T1000 (cell line): Measurements from ENCODE around the gene KCND2.

ENCODE experiments used
- DNase-seq: peaks from one replicate; lab custom pipeline; 2025; ENCODE audit warnings: mixed read lengths; lab: John Stamatoyannopoulos, UW

The KCND2 gene

DNA sequence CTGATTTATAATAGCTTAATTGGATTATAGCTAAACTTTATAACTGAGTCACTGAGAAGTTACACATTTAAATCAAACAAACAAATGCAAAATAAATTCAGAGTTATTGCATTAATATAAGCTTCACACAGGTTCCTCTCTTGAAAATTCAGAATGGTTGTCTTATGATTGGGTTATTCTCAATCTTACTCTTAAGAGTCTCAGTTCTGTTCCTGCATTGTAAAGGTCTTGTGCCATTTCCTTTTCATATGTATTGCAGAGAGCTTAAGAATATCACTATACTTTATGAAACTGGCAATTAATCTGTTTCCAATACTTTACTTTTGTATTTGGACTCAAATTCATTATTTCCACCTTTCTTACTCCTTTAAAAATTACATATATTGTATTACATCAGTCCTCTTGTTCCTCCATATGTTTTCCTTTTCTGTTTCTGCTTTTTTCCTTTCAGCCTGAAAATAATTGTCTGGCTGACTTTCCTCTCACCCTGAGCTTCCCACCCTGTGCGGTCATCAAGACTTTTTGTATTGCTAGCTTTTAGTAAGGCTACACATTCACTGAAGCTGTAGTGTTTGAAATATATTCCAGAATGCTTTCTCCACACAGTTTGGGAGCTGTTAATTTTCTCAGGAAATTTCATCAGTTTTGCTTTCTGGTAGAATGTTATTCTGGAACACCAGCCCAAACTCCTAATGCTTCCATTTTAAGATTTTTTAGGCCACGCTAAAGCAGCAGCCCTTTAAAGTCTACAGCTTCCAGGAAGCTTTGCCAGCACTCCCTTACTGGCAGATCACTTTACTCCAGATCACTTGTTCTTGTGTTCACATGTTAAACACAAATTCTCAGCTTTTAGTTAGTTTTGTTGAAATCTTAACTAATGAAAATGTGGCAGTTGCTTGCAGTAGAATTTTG lies 139.4 kb downstream of the KCND2 start:
- no peak for DNase-seq

DNA sequence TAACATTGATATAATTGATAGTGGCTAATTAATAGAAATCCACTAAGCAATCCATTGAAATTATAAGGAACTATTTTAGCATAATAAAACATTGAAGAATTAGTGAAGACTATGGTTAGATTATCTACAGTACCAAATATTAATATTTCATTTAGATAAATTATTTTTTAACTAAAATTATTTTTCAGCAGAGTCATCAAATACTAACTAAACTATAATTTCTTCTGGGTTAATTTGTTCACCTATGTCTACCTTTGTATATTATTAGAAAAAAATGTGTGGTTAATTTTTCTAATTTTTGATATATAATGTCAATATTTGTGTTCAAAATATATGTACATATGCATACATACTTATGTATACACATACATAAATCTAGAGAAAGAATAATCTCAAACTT lies 140.2 kb downstream of the KCND2 start:
- DNase-seq, result no peak

DNA sequence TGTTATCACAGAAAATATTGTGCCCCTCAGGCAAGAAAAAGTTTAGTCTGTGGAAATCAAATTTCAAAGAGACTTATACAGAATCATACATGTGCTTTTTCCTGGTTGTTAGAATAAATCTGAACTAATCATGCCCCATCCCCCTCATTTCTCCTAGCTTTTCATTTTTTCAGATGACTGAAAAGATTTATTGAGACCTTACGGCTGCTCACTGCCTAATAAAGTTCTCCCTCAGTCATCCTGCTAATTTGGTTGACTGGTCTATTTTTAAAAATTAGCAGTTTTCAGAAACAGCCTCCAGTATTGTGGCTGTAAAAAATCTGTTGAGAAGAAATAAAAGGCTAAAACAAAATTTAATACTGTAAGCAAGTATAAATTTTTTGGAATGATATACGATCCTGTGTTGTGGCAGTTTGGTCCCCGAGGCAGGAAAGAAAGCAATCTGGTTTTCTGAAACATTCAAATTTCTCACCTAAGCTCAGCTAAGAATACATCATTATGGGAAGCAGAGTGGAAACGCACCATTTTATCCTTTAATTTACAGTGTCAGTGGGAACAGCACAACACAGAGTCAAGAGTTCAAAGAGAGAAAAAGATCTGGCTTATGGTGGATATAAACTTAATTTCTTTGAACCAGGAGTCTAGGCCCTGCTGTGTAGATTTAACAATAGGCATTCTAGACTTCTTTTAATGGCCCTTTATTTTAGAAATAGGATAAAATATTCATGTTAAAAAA lies 144.4 kb downstream of the KCND2 start:
- no peak for DNase-seq

DNA sequence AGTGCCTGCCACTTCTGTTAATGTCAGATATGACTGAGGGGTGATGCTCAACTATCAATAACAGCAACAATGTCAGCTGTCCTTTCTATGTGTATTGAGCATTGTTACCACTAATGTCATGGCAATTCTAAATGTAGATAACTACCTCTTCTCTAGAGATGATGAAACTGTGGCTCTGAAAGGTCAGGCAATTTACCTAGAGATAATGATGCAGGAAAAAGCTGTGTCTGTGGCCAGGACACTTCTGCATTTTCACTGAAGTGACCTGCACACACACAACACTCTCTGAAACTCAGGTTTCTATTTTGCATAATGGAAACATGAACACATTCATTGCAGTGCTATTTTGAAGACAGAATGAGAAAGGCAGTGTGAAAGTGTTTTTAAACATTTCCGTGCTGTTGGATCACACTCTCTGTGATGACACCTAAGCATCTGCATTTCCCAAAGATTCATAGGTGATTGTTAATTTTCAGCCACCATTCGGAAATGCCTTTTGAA lies 148.2 kb downstream of the KCND2 start:
- DNase-seq, result no peak

DNA sequence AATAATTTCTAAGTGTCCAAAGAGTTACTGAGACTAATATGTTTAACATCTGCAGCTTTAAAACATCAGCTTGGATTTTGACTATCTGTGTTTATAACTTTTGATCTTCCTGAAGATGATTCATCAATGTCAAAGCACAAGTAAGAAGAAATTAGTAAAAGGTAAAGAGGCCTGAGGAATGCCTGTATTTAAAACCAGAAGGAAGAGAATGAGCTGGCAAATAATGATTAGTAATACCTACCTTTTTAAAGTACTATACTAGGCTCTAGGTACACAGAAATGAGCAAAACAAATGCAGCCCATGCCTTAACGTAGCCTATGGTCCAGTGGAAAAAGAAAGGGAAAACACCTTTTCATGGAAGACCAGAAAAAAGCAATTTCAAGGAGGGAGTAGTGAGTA lies 158.0 kb downstream of the KCND2 start:
- DNase-seq, result no peak

DNA sequence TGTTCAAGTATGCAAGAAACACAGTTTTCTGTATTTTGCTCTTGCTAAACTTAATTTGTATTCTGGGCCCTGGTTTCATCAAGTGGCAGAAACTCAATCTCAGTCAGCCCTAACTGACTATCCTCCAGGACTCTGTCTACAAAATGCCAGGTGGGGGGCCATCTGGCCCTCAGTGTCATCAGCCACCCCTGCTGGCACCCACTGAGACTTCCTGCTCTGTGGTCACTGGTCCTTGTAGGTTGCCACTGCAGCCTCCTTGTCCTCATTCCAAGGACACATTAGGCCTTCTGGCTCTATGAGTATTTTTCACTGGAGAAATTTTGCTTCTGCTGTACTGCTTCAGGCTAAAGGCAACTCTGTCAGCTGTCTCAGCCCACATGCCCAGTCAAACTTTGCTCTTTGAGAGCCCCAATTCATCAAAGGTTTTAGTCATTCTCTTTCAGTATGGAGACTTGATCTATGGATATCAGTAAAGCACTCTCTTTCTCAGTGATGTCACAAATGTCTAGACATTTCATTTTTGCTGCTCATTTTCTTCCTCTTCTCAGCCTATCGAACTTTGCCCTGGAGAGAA lies 163.6 kb downstream of the KCND2 start:
- no peak for DNase-seq

DNA sequence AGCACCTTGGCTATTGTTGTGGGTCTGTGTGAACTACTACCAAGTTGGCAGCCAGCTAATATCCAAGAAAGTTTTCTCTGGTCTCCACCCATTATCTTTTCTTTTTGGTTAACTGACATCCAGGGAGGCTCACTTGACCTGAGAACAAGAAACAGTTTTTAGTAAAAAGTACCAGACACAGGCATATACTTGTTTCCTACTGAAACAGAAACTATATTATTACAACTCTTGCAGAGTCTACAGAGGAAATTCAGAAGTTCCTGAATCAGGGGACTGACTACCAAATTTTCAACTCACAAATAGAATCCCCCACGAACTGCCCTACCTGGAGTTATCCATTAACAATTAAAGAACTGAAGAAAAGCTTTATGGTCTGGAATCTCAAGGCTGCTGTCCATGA lies 168.9 kb downstream of the KCND2 start:
- no peak for DNase-seq

DNA sequence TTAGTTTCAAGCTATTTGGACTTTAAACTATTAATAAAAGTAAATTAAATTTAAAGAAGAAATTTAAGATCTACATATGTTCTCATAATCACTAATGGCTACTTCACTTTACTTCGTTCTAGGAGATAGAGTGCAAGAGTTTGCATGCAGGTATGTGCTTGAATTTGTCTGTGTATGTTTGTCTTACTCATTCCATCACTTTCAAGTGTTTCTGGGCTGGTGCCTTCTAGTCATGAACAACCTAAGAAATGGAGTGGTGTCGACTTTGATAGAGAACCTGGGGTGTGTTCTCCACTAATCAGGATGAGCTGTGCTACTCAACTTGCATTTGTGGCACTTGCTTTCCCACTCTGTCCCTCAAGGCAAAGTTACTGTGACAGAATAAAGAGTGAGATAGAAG lies 169.9 kb downstream of the KCND2 start:
- no peak for DNase-seq

DNA sequence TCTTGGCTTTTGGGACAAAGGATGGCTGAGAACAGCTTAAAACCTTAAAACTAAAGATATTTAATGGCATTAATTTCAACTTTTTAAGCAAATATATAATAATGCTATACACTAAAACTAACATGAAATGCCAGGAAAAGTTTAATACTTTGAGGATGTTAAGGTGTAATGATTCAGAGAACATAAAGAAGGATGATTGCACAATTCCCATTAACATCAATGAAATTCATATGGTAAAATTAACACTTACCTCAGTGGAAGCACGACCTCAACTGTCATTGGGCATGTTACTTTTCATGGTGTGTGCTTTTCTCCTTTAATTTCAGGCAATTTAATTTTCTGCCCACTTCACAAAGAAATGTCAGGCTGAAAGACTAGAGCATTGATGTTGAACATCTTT lies 171.7 kb downstream of the KCND2 start:
- no peak for DNase-seq

DNA sequence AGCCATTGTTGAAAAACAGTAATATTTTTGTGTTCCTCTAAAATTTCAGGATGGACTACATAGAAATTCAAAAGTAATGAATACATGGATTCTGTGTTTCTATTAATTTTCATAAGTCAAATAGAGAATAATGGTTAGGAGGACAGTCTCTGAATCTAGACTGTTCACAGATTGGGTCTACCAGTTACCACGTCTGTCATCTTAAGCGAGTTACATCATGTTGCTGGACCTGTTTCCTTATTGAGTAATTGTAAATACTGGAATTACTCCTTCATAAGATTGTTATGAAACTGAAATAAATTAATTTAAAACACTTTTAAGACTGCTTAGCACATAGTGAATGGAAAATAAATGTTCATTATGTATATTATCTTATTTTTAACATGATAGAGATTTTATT lies 172.3 kb downstream of the KCND2 start:
- no peak for DNase-seq

DNA sequence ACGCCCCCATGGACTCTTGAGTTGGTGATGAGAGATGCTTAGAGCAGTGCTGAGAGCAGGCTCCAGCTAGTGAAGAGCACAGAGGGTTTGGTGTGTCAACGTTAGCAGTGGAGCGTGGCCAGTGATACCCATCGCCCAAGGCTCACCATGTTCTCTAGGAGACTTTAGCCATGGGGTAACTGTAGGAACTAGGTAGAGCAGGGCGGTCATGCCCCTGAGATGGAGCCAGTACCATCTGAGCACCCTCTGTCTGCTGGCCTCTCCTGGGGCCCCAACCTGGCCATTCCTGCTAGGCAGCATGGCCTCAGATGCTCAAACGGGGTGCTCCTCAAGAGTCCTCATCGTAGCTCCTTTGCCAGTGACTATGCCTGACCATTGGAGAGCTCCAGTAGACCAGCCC lies 179.7 kb downstream of the KCND2 start:
- no peak for DNase-seq

DNA sequence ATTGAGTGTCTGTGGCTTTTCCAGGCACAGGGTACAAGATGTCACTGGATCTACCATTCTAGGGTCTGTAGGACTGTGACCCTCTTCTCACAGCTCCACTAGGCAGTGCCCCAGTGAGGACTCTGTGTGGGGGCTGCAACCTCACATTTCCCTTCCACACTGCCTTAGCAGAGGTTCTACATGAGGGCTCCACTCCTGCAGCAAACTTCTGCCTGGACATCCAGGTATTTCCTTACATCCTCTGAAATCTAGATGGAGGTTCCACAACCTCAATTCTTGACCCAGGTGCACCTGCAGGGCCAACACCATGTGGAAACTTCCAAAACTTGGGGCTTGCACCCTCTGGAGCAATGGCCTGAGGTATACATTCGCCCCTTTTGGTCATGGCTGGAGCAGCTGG lies 183.7 kb downstream of the KCND2 start:
- DNase-seq, result no peak

DNA sequence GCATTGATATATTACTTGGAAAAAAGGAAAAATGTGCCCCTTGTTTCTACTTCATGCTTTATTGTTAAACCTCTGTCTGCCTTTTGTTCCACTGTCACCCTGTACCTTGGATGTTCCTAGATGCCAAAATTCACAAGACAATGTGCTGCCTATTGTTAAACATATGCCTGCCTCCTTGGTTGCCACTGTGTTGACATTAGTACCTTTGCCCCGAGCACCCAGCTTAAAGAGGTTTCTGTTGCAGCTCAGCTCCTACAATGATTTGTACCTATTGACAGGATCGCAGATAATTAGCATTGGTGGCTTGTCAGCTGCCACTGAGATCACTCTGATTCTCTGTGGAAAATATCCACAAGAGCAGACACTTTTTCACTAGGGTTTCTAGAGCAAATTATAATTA lies 188.0 kb downstream of the KCND2 start:
- no peak for DNase-seq

DNA sequence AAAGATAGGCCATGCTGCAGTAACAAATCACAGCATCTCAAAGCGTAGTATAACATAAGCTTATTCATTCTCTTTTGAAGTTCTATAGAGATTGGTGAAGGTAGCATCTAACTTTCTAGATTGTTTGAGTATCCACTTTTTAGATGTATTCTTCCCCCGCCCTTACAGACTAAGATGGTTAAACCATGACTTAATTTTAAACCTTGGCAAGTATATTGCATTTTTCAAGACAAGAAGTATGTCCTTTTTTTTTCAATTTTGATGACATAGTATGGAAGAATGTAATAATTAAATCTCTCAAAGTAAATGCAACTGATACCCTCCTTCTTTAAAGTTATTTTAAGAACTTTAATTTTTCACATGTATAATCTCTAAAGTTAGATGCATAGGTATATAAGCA lies 190.0 kb downstream of the KCND2 start:
- no peak for DNase-seq

DNA sequence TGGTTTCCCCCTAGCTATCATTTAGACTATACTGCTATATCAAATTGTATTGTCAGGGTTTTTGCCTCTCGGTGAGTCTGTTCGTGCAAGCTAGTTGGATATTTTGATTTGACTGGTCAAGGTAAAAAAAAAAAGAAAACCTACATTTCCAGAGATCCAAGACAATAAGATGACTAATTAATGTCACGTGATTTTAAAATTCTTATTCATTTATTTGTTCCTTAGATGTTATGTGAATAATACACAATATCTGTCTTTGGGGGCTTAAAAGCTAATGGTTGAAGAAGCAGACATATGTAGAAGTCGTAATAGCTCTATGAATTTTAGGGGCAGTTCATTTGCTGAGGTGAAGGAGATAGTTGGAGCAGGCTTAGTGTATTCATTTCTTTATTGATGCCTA lies 191.1 kb downstream of the KCND2 start:
- DNase-seq, result no peak

DNA sequence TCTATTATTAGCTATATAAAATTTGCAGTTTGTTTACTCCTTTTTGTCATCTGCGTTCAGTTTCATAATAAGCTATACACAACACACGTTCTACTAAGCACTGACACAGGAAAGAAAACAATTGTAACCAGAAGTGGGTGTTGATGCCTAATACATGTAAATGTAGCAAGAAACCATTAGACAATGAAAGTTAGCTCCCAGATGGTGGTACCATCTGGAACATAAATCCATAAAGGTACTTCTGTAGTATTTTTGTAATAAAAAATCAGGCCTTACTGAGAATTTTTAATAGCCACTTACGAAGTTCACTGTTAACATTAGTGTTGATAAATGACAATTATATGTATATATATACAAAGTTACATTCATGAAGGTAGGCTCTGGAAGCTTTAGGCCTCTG lies 194.7 kb downstream of the KCND2 start:
- DNase-seq, result no peak

DNA sequence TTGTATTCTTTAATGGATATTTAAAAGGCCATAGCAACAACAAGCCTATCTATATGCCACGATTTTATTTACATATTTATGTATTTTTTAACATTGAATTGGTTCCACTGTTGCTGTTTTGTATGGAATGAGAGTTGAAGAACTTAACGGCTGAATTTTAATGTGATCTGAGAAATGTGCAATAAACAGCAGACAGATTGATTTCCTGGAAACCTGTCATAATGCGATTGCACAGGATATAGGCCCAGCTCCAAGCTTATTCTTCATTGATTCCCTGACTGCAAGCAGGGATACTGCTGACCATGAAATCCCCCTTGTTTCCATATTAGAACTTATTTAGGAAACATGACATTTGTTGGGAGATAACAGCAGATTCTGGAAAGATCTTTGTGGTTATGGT lies 195.6 kb downstream of the KCND2 start:
- no peak for DNase-seq

DNA sequence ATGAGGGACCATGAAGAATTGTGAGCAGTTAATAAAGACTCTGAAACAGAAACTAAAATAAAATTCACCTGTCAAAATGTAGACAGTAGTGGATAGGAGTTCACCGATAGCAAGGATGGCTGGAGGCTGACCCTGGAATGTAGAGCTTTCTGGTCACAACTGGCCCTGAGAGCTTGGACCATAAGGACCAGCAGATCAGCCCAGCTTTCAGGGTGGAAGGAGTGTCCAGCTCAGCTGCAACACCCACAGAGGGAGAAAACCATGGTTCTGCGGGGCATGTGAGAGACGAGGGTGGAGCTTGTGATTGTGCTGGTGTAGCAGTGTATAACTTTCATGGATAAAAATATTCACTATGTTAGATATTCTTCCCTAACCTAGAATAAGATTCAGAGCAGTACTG lies 199.9 kb downstream of the KCND2 start:
- DNase-seq, result no peak

DNA sequence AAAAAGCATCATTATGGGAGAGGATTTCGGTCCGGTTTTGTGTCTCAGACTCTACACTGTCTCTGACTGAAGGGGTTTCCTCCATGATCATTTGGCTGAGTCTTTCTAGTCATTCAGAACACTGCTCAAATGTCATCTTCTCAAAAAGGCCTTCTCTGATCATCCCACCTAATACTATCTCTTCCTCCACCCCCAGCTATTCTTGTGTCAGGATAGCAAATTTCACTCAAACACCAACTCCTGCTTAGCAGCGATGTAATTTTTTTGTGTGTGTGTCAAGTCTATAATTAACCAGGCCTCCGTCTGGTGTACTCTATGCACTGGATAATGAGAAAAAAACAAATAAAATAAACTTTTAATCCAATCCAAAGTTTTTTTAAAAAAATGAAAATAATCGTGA lies 200.4 kb downstream of the KCND2 start:
- DNase-seq, result no peak

DNA sequence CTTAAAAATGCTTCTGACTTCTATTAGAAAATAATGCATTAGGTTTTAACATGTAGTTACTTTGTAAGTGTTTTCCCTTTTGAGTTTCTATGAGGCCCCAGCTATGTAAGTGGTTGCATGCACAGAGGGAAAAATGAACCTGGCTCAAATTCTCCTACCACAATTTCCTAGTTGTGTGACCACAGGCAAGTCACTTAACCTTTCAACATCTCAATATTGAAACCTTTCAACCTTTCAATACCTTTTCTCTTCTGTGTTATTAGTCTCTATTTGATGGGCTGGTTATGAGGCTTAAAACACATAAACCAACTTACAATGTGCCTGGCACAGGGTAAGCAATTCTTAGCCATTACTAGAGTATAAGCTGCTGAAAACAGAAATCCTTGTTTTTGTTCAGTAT lies 203.0 kb downstream of the KCND2 start:
- DNase-seq, result no peak

DNA sequence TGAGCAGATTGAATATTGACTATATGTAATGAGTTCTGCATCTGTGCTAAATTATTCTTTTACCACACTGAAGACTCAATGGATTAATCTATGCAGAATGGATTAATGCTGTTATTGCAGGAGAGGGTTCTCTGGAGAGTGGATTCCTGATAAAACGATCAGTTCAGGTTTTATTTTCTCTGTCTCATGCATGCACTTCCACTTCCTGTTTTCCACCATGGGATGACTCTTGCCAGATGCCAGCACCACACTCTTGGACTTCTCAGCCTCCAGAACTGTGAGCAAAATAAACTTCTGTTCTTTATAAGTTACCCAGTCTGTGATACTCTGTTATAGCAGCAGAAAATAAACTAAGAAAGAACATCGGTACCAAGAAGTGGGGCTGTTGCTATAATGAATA lies 207.5 kb downstream of the KCND2 start:
- no peak for DNase-seq

DNA sequence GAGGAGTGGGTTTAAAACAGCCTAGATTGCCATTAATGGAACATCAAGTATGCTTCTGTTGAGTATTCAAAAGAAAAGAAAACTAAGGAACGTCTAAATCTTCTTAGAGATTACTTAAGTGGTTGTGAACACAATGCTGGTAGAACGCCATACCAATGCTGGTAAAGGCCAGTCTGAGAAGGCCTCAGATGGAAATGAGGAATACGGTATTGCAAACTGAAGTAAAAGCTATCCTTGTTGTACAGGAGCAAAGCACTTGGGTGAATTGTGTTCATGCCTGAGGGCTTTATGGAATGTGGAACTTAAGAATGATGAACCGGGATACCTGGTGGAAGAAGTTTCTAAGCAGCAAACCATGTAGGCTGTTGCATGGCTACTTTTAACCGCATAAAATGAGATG lies 208.0 kb downstream of the KCND2 start:
- no peak for DNase-seq

DNA sequence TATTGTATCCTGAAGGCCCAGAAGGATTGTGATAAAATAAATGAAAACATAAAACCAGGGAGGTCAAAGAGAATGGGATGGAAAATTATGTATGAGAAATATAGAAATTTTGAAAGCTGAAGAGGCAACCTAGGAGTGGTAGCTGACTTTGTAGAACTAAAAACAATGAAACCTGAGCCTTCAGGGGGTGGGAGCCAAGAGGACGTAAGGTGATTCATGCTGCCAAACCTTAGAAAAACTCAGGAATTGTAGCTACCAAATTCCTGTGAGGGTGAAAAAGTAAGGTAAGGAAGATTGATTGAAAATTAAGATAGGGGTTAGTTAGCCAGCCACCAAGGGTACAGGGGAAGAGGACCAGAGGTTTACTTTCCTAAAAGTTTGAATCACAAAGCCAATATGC lies 213.2 kb downstream of the KCND2 start:
- DNase-seq, result no peak
